ENCODE results near the gene AHR.
"Not testable (repeated sequence)": the region's sequence is repeated elsewhere in the genome, so short reads cannot be mapped to it uniquely, and the experiment has no call there.

- not testable (repeated sequence) for TF ChIP-seq CTCF (IDR thresholded peaks at IDR 0.05 in 8 of 11, conservative IDR thresholded peaks at IDR 0.05 in 3 of 11); POLR2A (IDR thresholded peaks at IDR 0.05); POLR2AphosphoS5 (IDR thresholded peaks at IDR 0.05)
Measured at GRCh38 chr7:17348932-17349331, 50.5 kb downstream of the AHR start.
